H7 (cell line): ENCODE data around the gene NOXO1. TPM values are rescaled to one million over a fixed set of nuclear protein-coding genes. Genes with fewer than 3 reads are reported as not detected.
"Not testable (repeated sequence)": the region's sequence is repeated elsewhere in the genome, so short reads cannot be mapped to it uniquely, and the experiment has no call there.

ENCODE experiments used
- DNase-seq: peaks from one replicate; pipeline ENCODE4 v3.0.0; 2012
- H3K27me3 ChIP-seq: 2 replicates; pipeline ENCODE4 v1.6.0; 2011; ENCODE audit warnings: mild to moderate bottlenecking, low read length; ENCODE audit not compliant: control insufficient read depth, insufficient read depth
- H3K36me3 ChIP-seq: replicated peaks from 2 replicates; pipeline ENCODE4 v1.5.1; 2011; ENCODE audit warnings: low read length; ENCODE audit not compliant: control insufficient read depth, insufficient read depth
- H3K4me3 ChIP-seq: 2 replicates; pipeline ENCODE4 v1.5.1; 2011; ENCODE audit warnings: low read depth, mild to moderate bottlenecking, control low read depth, low read length, moderate library complexity; ENCODE audit not compliant: insufficient read depth
- total RNA-seq: library from RNA; depleted of rRNA; stranded (reverse); fragments of >200 nt; shearing (Covaris generic); gene quantifications from 2 replicates; pipeline ENCODE4 v1.2.3, GENCODE V29; 2014

NOXO1 gene
- total RNA-seq, 1 experiment from 2014 or later: not detected

- H3K4me3 ChIP-seq: peak overlapping the region; percentile 76
- peaks cover 8% of the 10 kb centered on the region for H3K36me3 ChIP-seq
- peak; percentile 73 for DNase-seq
- H3K27me3 ChIP-seq: peaks cover 3% of the 10 kb centered on the region; the same call in 1 of the 2 replicates
Measured at GRCh38 chr16:1942047-1942809, 39.0 kb downstream of the NOXO1 start.

GRCh38 chr16:1941162-1942046 is 39.9 kb downstream of the NOXO1 start:
- H3K27me3 ChIP-seq: peaks cover 3% of the 10 kb centered on the region; the same call in 1 of the 2 replicates
- peak; percentile 79 for DNase-seq
- no peak overlapping the region for H3K4me3 ChIP-seq
- H3K36me3 ChIP-seq: peaks cover 8% of the 10 kb centered on the region

GRCh38 chr16:1940273-1941161 is 40.8 kb downstream of the NOXO1 start:
- no peak overlapping the region for H3K4me3 ChIP-seq
- H3K36me3 ChIP-seq: peaks cover 8% of the 10 kb centered on the region
- H3K27me3 ChIP-seq: peaks cover 3% of the 10 kb centered on the region; the same call in 1 of the 2 replicates
- no peak for DNase-seq

- DNase-seq, H3K27me3 ChIP-seq, H3K36me3 ChIP-seq, H3K4me3 ChIP-seq: not testable (repeated sequence)
Measured at GRCh38 chr16:1939833-1940232, 41.4 kb downstream of the NOXO1 start.

GRCh38 chr16:1938910-1939309 is 42.4 kb downstream of the NOXO1 start:
- DNase-seq: no peak
- H3K36me3 ChIP-seq: peaks cover 8% of the 10 kb centered on the region
- H3K27me3 ChIP-seq: peaks cover 3% of the 10 kb centered on the region; the same call in 1 of the 2 replicates

GRCh38 chr16:1938316-1938715 is 43.0 kb downstream of the NOXO1 start:
- peaks cover 8% of the 10 kb centered on the region for H3K36me3 ChIP-seq
- no peak for DNase-seq
- peaks cover 3% of the 10 kb centered on the region; the same call in 1 of the 2 replicates for H3K27me3 ChIP-seq
- H3K4me3 ChIP-seq: no peak overlapping the region

More at GRCh38 chr16:1938910-1939309, 42.4 kb downstream of the NOXO1 start:
- no peak overlapping the region for H3K4me3 ChIP-seq

GRCh38 chr16:1936945-1937479 is 44.3 kb downstream of the NOXO1 start:
- Histone ChIP-seq H3K36me3 (peaks cover 8% of the 10 kb centered on the region), H3K4me3 (no peak overlapping the region), H3K27me3 (no peaks in the 10 kb centered on the region)
- no peak for DNase-seq

- peaks cover 8% of the 10 kb centered on the region for H3K27me3 ChIP-seq
- DNase-seq: peak; percentile 62
- peaks cover under 1% of the 10 kb centered on the region; the same call in 1 of the 2 replicates for H3K36me3 ChIP-seq
- no peak overlapping the region for H3K4me3 ChIP-seq
Measured at GRCh38 chr16:1933097-1933661, 48.1 kb downstream of the NOXO1 start.

GRCh38 chr16:1932050-1933028 is 48.9 kb downstream of the NOXO1 start:
- peak; percentile 90 for DNase-seq
- Histone ChIP-seq H3K4me3 (no peak overlapping the region), H3K36me3 (no peaks in the 10 kb centered on the region), H3K27me3 (peaks cover 8% of the 10 kb centered on the region)

GRCh38 chr16:1930338-1930720 is 50.9 kb downstream of the NOXO1 start:
- H3K27me3 ChIP-seq: peaks cover 8% of the 10 kb centered on the region
- H3K4me3 ChIP-seq: no peak overlapping the region
- H3K36me3 ChIP-seq: no peaks in the 10 kb centered on the region
- peak; percentile 71 for DNase-seq

- peak; percentile 99 for DNase-seq
Measured at GRCh38 chr16:1929578-1930337, 51.5 kb downstream of the NOXO1 start.

GRCh38 chr16:1929105-1929504 is 52.2 kb downstream of the NOXO1 start:
- DNase-seq: peak; percentile 89
- Histone ChIP-seq H3K27me3 (peaks cover 15% of the 10 kb centered on the region), H3K4me3 (peak overlapping the region; percentile 51), H3K36me3 (no peaks in the 10 kb centered on the region)

More at GRCh38 chr16:1929578-1930337, 51.5 kb downstream of the NOXO1 start:
- Histone ChIP-seq H3K36me3 (no peaks in the 10 kb centered on the region), H3K4me3 (peak overlapping the region; percentile 51), H3K27me3 (peaks cover 9% of the 10 kb centered on the region)
